ENCODE results near the gene NR5A1.

- TF ChIP-seq POLR2A (IDR thresholded peaks at IDR 0.05; ENCODE audit: low read length) (no peak), GATA1 (IDR thresholded peaks at IDR 0.05; ENCODE audit: low read depth, low read length) (no peak)
Observed at GRCh38 chr9:124505901-124506346, 1.3 kb downstream of the NR5A1 start.

Data from erythroblast (primary cell).